OCI-LY3 (cell line): ENCODE data around the gene ADSS2.

Experiments
- CTCF ChIP-seq: fragments of 200-600, 300-600 bp; sonication (generic); IDR thresholded peaks from 2 replicates; pipeline ENCODE4 v1.5.1; 2014; ENCODE audit warnings: antibody characterized with exemption, low read length, low read depth
- EZH2phosphoT487 ChIP-seq: fragments of 200-600 bp; shearing (Covaris generic); IDR thresholded peaks from 2 replicates; pipeline ENCODE4 v1.6.1; 2018; ENCODE audit warnings: antibody characterized with exemption, mixed run types, low read depth

GRCh38 chr1:244395965-244396364 is 55.7 kb downstream of the ADSS2 start:
- TF ChIP-seq CTCF (no peak), EZH2phosphoT487 (no peak)
